ENCODE results near the gene KERA.
"Not testable (repeated sequence)": the region's sequence is repeated elsewhere in the genome, so short reads cannot be mapped to it uniquely, and the experiment has no call there.

The KERA gene, protein sequence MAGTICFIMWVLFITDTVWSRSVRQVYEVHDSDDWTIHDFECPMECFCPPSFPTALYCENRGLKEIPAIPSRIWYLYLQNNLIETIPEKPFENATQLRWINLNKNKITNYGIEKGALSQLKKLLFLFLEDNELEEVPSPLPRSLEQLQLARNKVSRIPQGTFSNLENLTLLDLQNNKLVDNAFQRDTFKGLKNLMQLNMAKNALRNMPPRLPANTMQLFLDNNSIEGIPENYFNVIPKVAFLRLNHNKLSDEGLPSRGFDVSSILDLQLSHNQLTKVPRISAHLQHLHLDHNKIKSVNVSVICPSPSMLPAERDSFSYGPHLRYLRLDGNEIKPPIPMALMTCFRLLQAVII

DNA sequence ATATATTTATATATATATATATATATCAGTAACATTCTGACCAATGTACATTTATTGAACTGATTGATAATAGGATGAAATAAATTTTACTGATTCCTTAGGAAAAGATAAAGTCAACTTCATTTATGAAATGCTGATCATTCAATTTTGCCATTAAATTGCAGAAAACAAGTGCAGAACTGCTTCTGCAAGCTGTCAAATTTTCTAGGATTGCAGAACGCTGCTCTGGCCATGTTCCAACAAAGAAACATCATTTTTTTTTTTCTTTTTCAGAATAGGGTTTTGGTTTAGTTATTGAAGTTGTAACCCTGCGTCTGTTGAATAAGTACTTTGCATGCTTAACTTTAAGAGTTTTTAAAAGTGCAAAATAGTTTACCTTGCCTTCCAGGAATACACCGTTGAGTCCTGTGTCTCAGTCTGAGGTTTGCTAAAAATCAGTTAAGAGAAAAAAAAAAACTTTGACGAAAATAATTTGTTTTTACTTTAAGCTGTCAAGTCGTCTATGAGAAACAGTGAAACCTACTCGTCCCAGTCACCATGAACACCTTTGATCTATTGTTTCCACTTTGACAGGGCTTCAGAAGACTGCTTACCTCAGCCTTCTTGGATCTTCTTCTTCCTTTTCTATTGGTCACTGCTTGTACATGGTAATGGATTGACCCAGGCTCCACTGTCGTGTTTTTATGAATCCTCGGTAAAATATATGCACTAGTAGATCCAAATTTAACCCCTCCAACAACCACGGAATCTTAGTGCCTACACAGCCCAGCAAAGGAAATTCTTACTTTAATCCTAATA, at the start of gene KERA:
KERA (minus strand) TSS at position 657 of the 798 bp plus-strand sequence. CDS start 1,743 bp downstream, outside the sequence.
- no peak for DNase-seq (ENCODE audit: low read depth in 2 of 2)

DNA sequence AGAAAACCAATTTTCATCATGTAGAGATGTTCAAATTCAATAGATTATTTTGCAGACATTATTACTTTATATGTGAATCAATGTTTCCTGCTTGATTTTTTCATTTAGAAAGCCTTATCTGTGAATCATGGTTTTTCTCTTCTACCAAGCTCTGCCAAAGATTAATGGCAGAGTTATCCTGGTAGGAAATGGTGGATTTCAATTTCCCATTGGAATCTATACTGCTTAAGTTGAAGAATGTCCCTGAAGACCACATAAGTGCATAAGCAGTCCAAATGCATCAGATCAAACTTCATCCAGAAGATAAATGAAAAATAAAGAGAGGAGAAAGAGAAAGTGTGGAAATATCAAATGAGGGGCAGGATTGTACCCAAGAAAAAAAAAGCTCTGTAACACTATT, 48.5 kb upstream of the KERA start:
- no peak for DNase-seq (ENCODE audit: low read depth in 2 of 2)

DNA sequence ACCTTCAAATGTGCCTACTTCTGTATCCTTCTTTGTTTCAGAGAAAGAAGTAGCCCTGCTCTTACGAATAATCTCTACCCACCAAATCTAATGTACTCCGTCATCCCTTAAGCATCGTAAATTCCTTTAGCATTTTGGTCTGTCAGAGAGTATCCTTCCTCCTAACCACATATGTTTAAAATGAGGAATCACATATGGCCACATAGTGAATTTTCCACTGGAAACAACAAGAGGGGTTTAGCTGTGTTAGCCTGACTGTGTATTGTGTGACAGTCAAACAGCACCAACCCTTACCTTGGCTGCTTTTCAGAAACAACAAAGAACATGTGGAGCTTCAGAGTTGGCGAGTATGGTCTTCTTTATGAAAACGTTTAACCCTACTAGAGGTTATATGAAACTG, 48.0 kb upstream of the KERA start:
- DNase-seq (ENCODE audit: low read depth in 2 of 2), result no peak

DNA sequence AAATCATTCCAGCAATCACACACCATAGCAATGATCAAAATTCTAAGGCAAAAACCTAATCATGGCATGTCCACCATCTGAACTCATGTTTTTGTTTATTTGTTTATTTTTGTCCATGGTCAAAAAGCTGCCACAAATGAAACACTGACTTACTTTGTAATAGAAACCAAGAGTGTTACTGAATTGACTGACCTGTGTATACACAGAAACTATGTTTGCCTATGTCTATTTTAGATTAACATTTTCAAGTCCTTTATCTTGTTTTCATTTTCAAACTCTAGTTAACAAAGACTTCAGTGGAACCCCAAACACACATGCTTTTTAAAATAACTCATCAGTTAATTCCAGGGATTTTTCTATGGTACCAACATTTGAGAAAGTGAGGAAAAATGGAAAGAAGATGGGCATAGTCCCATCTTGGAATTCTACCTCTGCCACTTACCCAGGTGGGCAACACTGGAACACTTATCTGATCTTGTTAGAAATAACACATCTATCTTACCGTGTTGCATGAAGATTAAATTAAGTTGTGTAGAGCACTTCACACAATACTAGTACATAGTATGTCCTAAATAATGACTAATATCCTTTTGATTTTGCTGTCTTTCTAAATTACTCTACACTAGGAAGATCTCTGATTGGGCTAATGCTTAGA, 47.1 kb upstream of the KERA start:
- DNase-seq (ENCODE audit: low read depth in 2 of 2), result no peak

DNA sequence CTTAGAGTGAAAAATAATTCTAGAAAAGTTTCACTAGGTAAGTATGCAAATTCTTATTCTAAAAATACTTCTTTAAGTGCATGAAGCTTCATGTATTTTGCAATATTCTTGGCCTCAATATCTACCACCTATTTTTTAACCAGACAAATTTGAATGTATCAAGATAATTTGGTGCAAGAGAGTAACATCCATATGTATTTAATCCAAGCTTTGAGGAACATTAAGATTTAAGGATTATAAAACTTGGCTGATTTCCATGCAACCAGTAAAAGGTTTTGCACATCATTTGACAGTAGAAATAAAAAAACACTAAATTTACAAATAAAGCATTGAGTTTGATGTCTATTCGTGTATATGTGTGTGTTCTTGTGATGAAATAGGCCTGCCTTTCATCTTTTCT, 45.8 kb upstream of the KERA start:
- no peak for DNase-seq (ENCODE audit: low read depth in 2 of 2)

DNA sequence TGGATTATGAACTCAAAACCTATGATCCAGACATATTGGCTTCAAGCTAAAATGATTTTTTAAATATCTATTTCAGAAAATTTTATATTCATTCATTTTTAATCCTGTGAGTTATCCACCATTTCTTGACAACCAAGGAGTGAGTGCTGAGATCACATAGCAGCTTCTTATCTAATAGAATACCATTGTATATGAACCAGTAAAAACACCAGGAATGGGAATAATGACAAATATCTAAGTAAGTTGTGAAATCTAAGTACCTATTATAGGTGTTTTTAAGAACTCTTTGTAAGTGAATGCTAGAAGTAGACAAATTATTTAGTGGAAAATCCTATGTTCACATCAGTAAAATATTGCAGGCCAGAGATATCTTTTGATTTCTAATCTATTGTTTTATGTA, 45.3 kb upstream of the KERA start:
- DNase-seq (ENCODE audit: low read depth in 2 of 2), result no peak

DNA sequence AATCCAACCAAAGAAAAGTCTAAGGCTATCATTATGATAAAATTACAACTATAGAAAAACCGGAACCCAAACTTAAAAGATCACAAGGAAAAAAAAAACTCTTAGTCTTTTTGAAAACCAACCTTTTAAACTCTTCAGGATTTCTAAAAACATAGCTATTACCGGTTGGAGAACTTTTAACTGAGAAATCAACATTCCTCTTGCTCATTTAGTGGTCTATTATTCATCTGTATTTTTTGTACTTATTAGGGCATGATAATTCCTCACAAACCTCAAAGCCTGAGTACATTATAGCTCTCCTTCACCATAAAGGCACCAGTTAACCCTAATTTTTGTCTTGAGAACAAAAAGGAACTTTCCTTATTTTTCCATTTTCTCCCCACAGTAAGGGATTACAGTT, 43.1 kb upstream of the KERA start:
- DNase-seq (ENCODE audit: low read depth in 2 of 2), result no peak

DNA sequence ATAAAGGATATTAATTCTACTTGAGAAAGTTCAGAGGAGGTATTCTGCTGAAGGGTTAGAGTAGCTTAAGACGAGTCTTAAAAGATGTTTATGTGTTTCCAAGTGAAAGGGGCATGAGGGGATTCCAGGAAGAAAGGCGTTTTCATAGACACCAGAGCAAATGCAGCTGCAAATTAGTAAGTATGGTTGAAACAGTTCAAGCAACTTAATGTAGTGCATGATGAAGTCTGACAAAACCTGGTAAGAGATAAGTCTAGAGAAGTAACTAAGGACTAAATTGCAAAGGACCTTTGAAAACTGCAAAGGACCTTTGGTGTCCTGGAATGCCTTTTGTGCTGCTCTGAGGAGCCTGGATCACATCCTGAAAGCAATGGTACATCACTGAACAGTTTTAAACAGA, 42.0 kb upstream of the KERA start:
- no peak for DNase-seq (ENCODE audit: low read depth in 2 of 2)

DNA sequence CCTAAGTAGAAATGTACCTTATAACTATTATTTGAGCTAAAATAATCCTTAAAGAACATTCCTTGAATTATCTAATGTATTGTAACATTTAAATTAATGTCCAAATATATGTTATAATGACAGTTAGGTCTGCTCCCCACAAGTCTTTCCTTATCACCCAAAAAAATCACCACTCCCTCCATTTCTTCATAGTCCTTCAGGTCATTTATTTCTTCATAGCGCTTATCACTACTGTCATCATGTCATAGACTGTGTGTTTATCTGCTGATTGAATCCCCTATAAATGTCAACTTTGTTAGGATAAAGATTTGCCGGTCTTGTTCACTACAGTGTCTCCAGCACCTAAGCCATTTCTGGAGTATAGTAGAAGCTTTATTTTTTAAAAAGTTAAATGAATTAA, 41.5 kb upstream of the KERA start:
- DNase-seq (ENCODE audit: low read depth in 2 of 2), result no peak

DNA sequence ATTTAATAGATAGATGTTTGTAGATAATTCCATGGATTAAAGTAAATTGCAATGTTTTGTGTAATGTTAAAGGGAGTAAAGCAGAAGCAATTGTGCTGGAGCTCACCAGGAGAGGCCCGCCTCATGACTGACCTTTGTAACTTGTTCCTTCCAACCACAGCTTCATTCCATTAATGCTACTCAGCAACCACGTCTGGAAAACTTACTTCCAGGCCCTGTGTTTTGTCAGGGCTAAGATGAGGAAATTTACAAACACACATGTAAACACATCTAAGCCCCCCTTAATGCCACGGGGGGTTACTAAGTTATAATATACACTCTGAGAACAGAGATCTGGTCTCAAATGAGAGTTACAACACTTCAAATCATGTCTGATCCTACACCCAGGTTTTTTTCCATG, 41.1 kb upstream of the KERA start:
- DNase-seq (ENCODE audit: low read depth in 2 of 2), result no peak

DNA sequence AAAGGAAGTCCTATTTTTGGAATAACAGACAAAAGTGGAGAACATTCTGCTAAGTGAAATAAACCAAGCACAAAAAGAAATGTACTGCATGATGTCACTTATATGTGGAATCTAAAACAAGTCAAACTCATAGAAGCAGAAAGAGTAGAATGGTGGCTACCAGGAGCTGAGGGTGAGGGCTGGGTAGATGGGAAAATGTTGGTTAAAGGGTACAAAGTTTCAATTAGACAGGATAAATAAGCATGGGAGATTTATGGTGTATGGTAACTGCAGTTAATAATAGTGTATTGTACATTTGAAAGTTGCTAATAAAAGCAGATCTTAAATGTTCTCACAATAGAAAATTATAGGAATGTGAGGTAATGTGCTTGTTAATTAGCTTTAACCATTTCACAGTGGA, 40.6 kb upstream of the KERA start:
- no peak for DNase-seq (ENCODE audit: low read depth in 2 of 2)

DNA sequence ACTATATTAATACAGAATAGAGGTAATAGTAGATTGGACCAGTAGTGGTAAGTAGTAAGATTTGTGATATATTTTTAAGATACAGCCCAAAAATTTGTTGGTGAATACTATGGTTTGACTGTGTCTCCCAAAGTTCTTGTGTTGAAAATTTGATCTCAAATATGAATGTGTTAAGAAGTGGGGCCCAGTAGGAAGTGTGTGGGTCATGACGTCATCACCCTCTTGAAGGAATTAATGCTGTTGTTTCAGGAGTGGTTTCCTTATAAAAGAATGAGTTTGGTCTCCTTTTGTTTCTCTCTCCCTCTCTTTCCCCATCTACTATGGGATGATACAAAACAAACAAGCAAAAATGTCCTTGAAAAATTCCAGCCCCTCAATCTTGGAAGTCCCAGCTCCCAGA, 37.1 kb upstream of the KERA start:
- no peak for DNase-seq (ENCODE audit: low read depth in 2 of 2)

DNA sequence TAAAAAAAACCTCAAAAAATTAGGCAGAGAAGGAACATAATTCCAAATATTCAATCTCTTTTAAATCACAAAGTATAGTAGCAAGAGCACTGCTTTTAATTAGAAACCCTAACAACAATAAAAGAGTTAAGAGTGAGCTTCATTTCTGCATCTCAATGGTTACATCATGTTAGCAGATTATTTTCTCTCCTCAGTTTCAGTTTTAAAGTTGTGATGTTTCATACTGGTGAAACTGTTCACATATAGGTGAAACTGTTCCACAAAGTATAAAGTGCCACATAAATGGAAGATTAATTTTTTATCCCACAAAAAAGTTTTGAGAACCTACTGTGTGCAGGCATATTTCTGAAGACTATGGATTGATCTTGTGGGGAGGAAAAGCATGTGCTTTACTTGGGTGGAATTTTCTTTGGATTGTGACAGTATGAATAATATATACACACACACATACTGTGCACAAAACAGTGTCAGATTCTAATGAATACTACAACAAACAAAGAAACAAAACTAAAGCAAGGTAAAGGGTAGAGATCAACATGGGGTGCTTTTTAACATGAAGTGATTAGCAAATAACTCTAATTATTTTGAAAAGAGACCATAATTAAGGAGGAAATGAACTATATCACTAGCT, 36.3 kb upstream of the KERA start:
- no peak for DNase-seq (ENCODE audit: low read depth in 2 of 2)

DNA sequence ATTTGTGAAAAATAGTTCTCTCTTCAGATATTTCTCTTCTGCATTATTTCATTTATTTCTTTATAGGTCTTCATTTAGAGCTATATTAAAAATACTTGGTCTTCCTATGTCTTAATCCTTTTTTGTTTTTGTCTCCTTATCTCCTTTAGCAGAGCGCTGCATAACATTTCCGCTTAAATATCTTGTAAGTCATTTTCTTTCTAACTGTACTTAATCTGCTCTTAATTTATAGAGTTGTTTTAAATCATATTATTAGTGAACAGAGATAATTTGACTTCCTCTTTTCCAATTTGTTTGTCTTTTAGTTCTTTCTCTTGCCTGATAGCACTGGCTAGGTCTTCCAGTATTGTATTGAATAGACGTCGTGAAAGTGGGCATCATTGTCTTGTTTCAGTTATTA, 35.5 kb upstream of the KERA start:
- no peak for DNase-seq (ENCODE audit: low read depth in 2 of 2)

DNA sequence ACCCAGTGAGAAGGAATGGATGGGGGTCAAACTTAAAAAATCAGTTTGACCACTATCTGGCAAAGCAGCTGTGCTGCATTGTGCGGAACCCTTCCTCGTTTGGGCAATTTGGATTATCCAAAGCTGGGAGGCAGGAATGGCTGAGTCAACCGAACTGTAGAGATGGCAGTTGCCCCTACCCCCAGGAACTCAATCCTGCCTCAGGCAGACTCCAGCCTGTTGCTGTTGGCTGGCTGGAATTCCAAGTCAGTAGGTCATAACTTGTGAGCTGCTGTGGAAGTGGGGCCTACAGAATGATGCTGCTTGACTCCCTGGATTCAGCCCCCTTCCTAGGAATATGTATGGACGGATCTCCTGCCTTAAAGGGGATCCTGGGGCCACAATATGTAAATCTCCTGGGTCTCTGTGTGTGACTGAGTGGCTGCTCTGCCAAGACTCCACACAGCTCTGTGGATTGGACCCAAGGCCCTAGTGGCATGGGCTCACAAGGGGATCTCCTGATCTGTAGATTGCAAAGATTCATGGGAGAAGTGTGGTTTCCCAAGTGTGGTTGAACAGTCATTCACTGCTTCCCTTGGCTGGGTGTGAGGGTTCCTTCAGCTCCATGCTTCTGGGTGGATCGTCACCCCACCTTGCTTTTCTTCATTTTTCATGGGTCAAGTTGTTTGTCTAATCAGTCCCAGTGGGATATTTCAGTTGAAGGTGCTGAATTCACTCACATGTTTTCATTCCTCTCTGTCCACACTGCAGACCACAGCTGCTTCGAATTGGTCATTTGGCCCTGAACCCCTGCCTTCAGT, 34.3 kb upstream of the KERA start:
- no peak for DNase-seq (ENCODE audit: low read depth in 2 of 2)

DNA sequence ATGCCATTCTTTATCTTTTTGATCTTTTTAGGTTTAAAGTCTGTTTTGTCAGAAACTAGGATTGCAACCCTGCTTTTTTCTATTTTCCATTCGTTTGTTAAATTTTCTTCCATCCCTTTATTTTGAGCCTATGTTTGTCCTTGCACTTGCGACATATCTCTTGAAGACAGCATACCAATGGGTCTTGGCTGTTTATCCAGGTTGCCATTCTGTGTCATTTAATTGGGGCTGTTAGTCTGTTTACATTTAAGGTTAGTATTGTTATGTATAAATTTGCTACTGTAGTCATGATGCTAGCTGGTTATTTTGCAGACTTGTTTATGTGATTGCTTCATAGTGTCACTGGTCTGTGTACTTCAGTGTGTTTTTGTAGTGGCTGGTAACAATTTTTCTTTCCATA, 32.1 kb upstream of the KERA start:
- not testable (repeated sequence) for DNase-seq (ENCODE audit: low read depth in 2 of 2)

DNA sequence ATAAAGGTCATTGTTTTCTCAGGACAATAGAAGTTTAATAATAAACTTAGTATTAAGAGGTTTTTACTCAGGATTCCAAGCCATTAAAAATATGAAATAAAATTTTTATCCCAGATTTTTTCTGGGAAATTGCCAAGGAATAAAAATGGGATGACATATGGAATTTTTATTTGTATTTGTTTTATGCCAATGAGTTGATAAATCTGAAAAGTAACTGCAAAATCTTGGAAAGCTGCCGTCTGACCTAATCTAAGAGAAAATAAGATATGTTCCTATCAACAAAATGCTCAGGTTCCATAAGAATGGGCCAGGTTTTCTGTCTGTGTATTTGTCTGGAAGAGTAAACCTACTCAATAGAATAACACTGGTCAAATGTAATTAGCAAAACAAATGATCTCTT, 22.2 kb upstream of the KERA start:
- no peak for DNase-seq (ENCODE audit: low read depth in 2 of 2)

DNA sequence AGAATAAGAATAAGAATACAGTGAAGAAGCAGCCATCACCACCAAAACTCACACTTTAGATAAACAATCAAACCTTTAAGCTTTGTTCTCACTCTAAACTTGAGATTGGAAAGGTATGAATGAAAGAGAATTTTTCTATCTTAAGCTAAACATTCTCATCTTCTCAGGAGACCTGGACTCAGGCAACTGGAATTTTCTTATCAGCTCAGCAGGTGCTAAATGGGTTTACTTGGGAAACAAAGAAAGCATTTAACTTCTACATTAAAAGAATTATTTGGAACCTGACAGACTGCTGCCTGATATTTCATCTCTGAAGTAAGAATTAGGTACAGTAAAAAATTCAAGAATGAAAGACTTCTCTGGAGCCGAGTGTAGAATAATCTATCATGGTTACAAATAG, 20.7 kb upstream of the KERA start:
- DNase-seq (ENCODE audit: low read depth in 2 of 2), result no peak

DNA sequence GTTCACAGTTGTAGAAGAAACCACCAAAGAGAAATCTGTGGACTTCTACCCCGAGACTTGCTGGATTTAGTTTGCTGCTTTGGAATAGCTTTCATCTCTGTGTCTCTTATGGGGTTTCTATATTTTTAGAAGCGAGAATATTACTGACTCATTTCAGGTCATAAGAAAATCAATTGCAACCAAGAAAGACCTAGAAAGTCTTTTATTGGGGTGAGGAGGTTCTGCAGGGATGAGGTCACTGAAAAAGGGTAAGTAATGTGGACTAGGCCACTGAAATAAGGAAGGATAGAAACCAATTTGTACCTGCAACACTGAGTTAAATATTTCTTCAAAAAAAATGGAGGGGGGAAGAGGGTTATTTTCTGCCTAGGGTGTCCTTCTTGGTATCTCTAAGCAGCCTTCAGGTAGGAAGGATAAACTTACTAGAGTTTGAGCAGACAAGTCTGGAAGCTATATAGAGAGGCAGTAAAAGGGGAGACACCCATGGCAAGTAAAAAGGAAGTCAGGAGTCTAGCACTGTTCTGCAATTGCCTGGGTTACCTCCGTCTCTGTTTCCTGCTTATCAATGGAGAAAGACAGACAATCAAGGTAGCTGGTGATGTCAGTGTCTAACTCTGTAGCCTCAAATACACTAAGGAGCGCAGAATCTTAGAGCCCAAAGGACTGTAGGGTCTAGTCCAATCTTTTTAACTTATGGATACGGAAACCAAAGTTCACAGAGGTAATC, 19.6 kb upstream of the KERA start:
- DNase-seq (ENCODE audit: low read depth in 2 of 2), result no peak

DNA sequence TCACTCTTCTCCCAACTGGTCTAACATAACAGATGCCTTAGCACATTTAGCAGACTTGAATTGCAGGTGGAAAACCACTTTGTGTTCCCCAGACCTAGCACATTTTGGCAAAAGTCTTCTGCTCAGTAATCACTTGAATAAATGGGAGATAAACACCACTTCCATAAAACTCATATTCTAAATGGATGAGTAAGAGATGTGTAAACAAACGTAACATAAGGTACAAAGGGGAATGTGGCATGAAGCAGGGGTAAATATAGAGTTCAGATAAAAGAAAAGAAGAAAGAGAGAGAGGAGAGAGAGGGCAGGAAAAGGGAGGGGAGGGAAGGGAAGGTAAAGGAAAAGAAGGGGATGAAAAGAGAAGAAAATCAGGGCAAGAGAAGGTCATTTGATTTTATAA, 17.0 kb upstream of the KERA start:
- DNase-seq (ENCODE audit: low read depth in 2 of 2), result no peak

DNA sequence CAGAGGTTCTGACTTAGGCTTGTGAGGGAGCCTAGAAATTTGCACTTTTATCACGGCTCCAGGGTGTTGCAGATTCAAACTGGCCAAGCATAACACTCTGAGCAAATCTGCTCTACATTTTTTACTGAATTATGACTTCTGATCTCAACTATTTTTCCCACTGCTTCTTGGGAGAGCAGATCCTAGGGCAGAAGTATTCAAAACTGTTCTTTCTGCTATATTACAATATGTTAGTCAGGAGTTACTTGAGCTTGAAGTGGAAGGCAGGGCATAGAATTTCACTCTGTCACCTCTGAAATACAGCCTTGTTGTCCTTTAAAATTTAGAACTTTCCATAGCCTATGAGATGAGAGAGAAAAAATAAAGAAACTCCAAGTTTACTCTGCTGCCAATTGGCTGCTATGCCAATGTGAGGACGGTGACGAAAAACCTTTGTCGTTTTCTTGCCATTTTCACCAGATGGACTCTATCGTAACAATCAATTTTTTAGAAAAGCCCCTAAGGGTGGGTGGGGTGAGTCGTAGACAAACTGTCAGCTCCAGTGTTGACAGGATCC, 16.4 kb upstream of the KERA start:
- no peak for DNase-seq (ENCODE audit: low read depth in 2 of 2)

All from stimulated activated CD4-positive, alpha-beta T cell treated with anti-CD3 and anti-CD28 coated beads, Interleukin-1b, Interleukin-23, amount 100 ng/mL, for 4 hours (primary cell).